HepG2 (cell line): ENCODE measurements around the gene CCDC136. TPM values are rescaled to one million over a fixed set of nuclear protein-coding genes. Genes with fewer than 3 reads are reported as not detected.

Experiments
- ATF7 ChIP-seq, 2 experiments: fragments of 450-650 bp in 1 of 2; sonication (generic) in 1 of 2; formaldehyde crosslinking in 1 of 2; IDR thresholded peaks; 2 replicates each; pipeline versions ENCODE4 v1.4.0 to v1.6.1; 2016 to 2020; ENCODE audit warnings: antibody characterized with exemption in 1 of 2, mild to moderate bottlenecking in 1 of 2, missing genetic modification reagents in 1 of 2
- BATF2 ChIP-seq: sonication (generic); formaldehyde crosslinking; IDR thresholded peaks from 2 replicates; pipeline ENCODE4 v1.8.0; 2022; ENCODE audit warnings: mild to moderate bottlenecking, missing genetic modification reagents, moderate library complexity
- BCL6 ChIP-seq: IDR thresholded peaks from 2 replicates; pipeline ENCODE4 v1.6.1; 2016; ENCODE audit warnings: missing genetic modification reagents, missing compliant biosample characterization
- FUBP1 ChIP-seq: sonication (generic); formaldehyde crosslinking; IDR thresholded peaks from 2 replicates; pipeline ENCODE4 v1.5.1; 2020; ENCODE audit warnings: missing genetic modification reagents, mild to moderate bottlenecking, borderline replicate concordance
- HNRNPL ChIP-seq: fragments of 200-400 bp; formaldehyde crosslinking; IDR thresholded peaks from 2 replicates; pipeline ENCODE4 v1.6.1; 2017; ENCODE audit warnings: mild to moderate bottlenecking, low read depth, low read length
- HOXA7 ChIP-seq: sonication (generic); formaldehyde crosslinking; IDR thresholded peaks from 2 replicates; pipeline ENCODE4 v1.8.1; 2022; ENCODE audit warnings: mild to moderate bottlenecking, missing genetic modification reagents, moderate library complexity
- KAT7 ChIP-seq: IDR thresholded peaks from 2 replicates; pipeline ENCODE4 v1.6.1; 2018; ENCODE audit warnings: borderline replicate concordance, missing compliant biosample characterization
- RFX1 ChIP-seq: fragments of 450-650 bp; IDR thresholded peaks from 2 replicates; pipeline ENCODE4 v1.6.1; 2017
- SNAPC2 ChIP-seq: sonication (generic); formaldehyde crosslinking; IDR thresholded peaks from 2 replicates; pipeline ENCODE4 v1.8.1; 2022; ENCODE audit warnings: mild to moderate bottlenecking, missing genetic modification reagents
- SRY ChIP-seq: sonication (generic); formaldehyde crosslinking; IDR thresholded peaks from 2 replicates; pipeline ENCODE4 v1.8.0; 2022; ENCODE audit warnings: mild to moderate bottlenecking, missing genetic modification reagents
- TEF ChIP-seq: sonication (generic); formaldehyde crosslinking; IDR thresholded peaks from 2 replicates; pipeline ENCODE4 v1.5.0; 2020; ENCODE audit warnings: missing genetic modification reagents
- THAP9 ChIP-seq: sonication (generic); formaldehyde crosslinking; IDR thresholded peaks from 2 replicates; pipeline ENCODE4; 2020; ENCODE audit warnings: missing genetic modification reagents, mild to moderate bottlenecking, borderline replicate concordance
- USF2 ChIP-seq, 2 experiments: sonication (generic) in 1 of 2; formaldehyde crosslinking in 1 of 2; IDR thresholded peaks; 2 replicates each; pipeline versions ENCODE4 v1.5.1 to v1.6.1; 2011 to 2020; ENCODE audit warnings: borderline replicate concordance in 1 of 2, low read depth in 1 of 2, low read length in 1 of 2, mild to moderate bottlenecking in 1 of 2, missing genetic modification reagents in 1 of 2, moderate library complexity in 1 of 2
- ZBTB14 ChIP-seq: sonication (generic); formaldehyde crosslinking; IDR thresholded peaks from 2 replicates; pipeline ENCODE4 v1.4.0; 2020; ENCODE audit warnings: missing genetic modification reagents
- ZEB1 ChIP-seq: IDR thresholded peaks from 2 replicates; pipeline ENCODE4 v1.6.1; 2012; ENCODE audit warnings: mild to moderate bottlenecking, low read depth, inconsistent platforms; ENCODE audit not compliant: insufficient replicate concordance
- ZNF225 ChIP-seq: sonication (generic); formaldehyde crosslinking; IDR thresholded peaks from 2 replicates; pipeline ENCODE4 v1.4.0; 2020; ENCODE audit warnings: mild to moderate bottlenecking, missing genetic modification reagents
- ZNF282 ChIP-seq: fragments of 450-650 bp; IDR thresholded peaks from 2 replicates; pipeline ENCODE4 v1.6.1; 2018; ENCODE audit not compliant: partially characterized antibody
- ZNF605 ChIP-seq: sonication (generic); formaldehyde crosslinking; IDR thresholded peaks from 2 replicates; pipeline ENCODE4 v1.8.0; 2022; ENCODE audit warnings: mild to moderate bottlenecking, missing genetic modification reagents
- ZSCAN30 ChIP-seq: sonication (generic); formaldehyde crosslinking; IDR thresholded peaks from 2 replicates; pipeline ENCODE4 v1.5.0; 2020; ENCODE audit warnings: mild to moderate bottlenecking, missing genetic modification reagents
- polyA plus RNA-seq, 8 experiments: library from polyadenylated mRNA; depleted of rRNA in 3 of 8; stranded (reverse) in 7 of 8; unstranded in 1 of 8; fragments of >200 nt; fragmentation: Illumina TruSeq in 4 of 8; extraction: Trizol in 4 of 8; gene quantifications; 2 replicates each; pipeline versions ENCODE4 v1.2.1 to v1.2.3, GENCODE V29; 2011 to 2016; ENCODE audit warnings: low read depth in 4 of 8, missing spikeins in 1 of 8, mixed read lengths in 1 of 8; ENCODE audit not compliant: insufficient read depth in 1 of 8
- total RNA-seq, 5 experiments: library from RNA; depleted of rRNA; stranded (reverse); fragments of >200 nt; fragmentation: Illumina TruSeq; extraction: Trizol; gene quantifications; 2 replicates each; pipeline ENCODE4 v1.2.3, GENCODE V29; 2016; ENCODE audit warnings: low read depth in 1 of 5

CCDC136 gene
- total and polyA plus RNA-seq, 2 of the 13 experiments (the other 11 are each of a cell fraction or from before 2014, with no cell fraction given), result 0.04 to 0.38 TPM

GRCh38 chr7:128791121-128791971 is at the start of gene CCDC136 (continued):
- TF ChIP-seq ZNF282 (no peak), ZEB1 (no peak), ZBTB14 (CRISPR knock-in tag) (no peak), ZSCAN30 (no peak), THAP9 (CRISPR knock-in tag) (no peak), SRY (peak; percentile 35; the same call in 1 of the 2 replicates), BCL6 (CRISPR knock-in tag) (peak; percentile 29; the same call in 1 of the 2 replicates), FUBP1 (CRISPR knock-in tag) (no peak), USF2 (IDR thresholded peaks at IDR 0.05; ENCODE audit: low read depth, low read length) (no peak), USF2 (CRISPR knock-in tag; IDR thresholded peaks at IDR 0.05; ENCODE audit: borderline replicate concordance) (no peak), TEF (CRISPR knock-in tag) (no peak), SNAPC2 (CRISPR knock-in tag) (no peak), HNRNPL (no peak), RFX1 (no peak), HOXA7 (no peak), ZNF225 (CRISPR knock-in tag) (no peak), ZNF605 (no peak), BATF2 (CRISPR knock-in tag) (no peak), ATF7 (IDR thresholded peaks at IDR 0.05) (no peak), ATF7 (CRISPR knock-in tag; IDR thresholded peaks at IDR 0.05) (no peak), KAT7 (no peak)
